Activated CD4-positive, alpha-beta memory T cell treated with anti-CD3 and anti-CD28 coated beads for 36 hours (primary cell): Measurements from ENCODE around the gene MRGPRD. TPM values are rescaled to one million over a fixed set of nuclear protein-coding genes. Genes with fewer than 3 reads are reported as not detected.
A peak's percentile ranks its signal among the peaks of the same experiment; 100 is the strongest.
"Not testable (repeated sequence)": the region's sequence is repeated elsewhere in the genome, so short reads cannot be mapped to it uniquely, and the experiment has no call there.

Source experiments
- CTCF ChIA-PET: fragments of 350-600 bp; sonication (Branson Sonifier 250); formaldehyde crosslinking; loops from one replicate; lab custom pipeline; 2021; ENCODE audit warnings: antibody characterized with exemption, inconsistent platforms; lab: Charles Lee
- POLR2A ChIA-PET: fragments of 350-600 bp; sonication (Branson Sonifier 250); formaldehyde crosslinking; loops from one replicate; lab custom pipeline; 2021; ENCODE audit warnings: antibody characterized with exemption; lab: Charles Lee
- DNase-seq: peaks from one replicate; pipeline ENCODE4 v3.0.0-alpha.2; 2020
- H3K27ac Mint-ChIP-seq: one replicate; pipeline ENCODE4 v1.8.0; 2021; ENCODE audit warnings: mixed read lengths
- H3K27me3 Mint-ChIP-seq: one replicate; pipeline ENCODE4 v1.8.0; 2021; ENCODE audit warnings: mixed read lengths
- H3K36me3 Mint-ChIP-seq: one replicate; pipeline ENCODE4 v1.8.0; 2021; ENCODE audit warnings: mixed read lengths
- H3K4me1 Mint-ChIP-seq: one replicate; pipeline ENCODE4 v1.8.0; 2021; ENCODE audit warnings: low read depth, mixed read lengths
- H3K4me3 Mint-ChIP-seq: one replicate; pipeline ENCODE4 v1.8.0; 2021; ENCODE audit warnings: mild to moderate bottlenecking, mixed read lengths
- H3K9me3 Mint-ChIP-seq: one replicate; pipeline ENCODE4 v1.8.0; 2021; ENCODE audit warnings: mixed read lengths
- intact Hi-C: fragments of 100-400 bp; cut with micrococcal nuclease; formaldehyde crosslinking; loops from one replicate; pipeline ENCODE4 v1.15.1; 2023
- total RNA-seq, 2 experiments: library from RNA; stranded (reverse); gene quantifications; one replicate each; pipeline ENCODE4 v1.2.3, GENCODE V29; 2021

The MRGPRD gene
- total RNA-seq, 2 experiments from 2014 or later: not detected

GRCh38 chr11:68979931-68980775 is 633 bp downstream of the MRGPRD start:
- Mint-ChIP-seq H3K4me1 (no peaks in the 10 kb centered on the region), H3K4me3 (no peak overlapping the region), H3K9me3 (peaks cover 8% of the 10 kb centered on the region), H3K27me3 (no peaks in the 10 kb centered on the region), H3K27ac (no peak overlapping the region), H3K36me3 (no peaks in the 10 kb centered on the region)
- intact Hi-C loops: no loop called here
- peak; percentile 6 for DNase-seq
- ChIA-PET POLR2A (no interaction called here), CTCF (no interaction called here)

- Mint-ChIP-seq H3K4me1 (peaks cover 2% of the 10 kb centered on the region), H3K36me3 (no peaks in the 10 kb centered on the region), H3K9me3 (peaks cover 8% of the 10 kb centered on the region), H3K27me3 (no peaks in the 10 kb centered on the region), H3K27ac (no peak overlapping the region), H3K4me3 (no peak overlapping the region)
- POLR2A ChIA-PET: no interaction called here
- DNase-seq: peak; percentile 4
- CTCF ChIA-PET: no interaction called here
- intact Hi-C loops: no loop called here
These were observed 1.7 kb downstream of the MRGPRD start for GRCh38 chr11:68978931-68979594.

- DNase-seq: peak; percentile 7
- ChIA-PET POLR2A (no interaction called here), CTCF (no interaction called here)
- intact Hi-C loops: no loop called here
- Mint-ChIP-seq H3K36me3 (no peaks in the 10 kb centered on the region), H3K4me1 (peaks cover 2% of the 10 kb centered on the region), H3K4me3 (no peak overlapping the region), H3K27ac (no peak overlapping the region), H3K9me3 (peaks cover 8% of the 10 kb centered on the region), H3K27me3 (no peaks in the 10 kb centered on the region)
These were observed 2.2 kb downstream of the MRGPRD start for GRCh38 chr11:68978626-68978930.

- ChIA-PET CTCF (no interaction called here), POLR2A (no interaction called here)
- peak; percentile 0 for DNase-seq
- H3K4me1 Mint-ChIP-seq: peaks cover 2% of the 10 kb centered on the region
- peaks cover 8% of the 10 kb centered on the region for H3K9me3 Mint-ChIP-seq
- intact Hi-C loops: no loop called here
- no peak overlapping the region for H3K27ac Mint-ChIP-seq
- H3K4me3 Mint-ChIP-seq: no peak overlapping the region
- H3K36me3 Mint-ChIP-seq: no peaks in the 10 kb centered on the region
- H3K27me3 Mint-ChIP-seq: no peaks in the 10 kb centered on the region
These were observed 2.8 kb downstream of the MRGPRD start for GRCh38 chr11:68977781-68978625.

GRCh38 chr11:68976563-68976962 is 4.2 kb downstream of the MRGPRD start:
- ChIA-PET CTCF (no interaction called here), POLR2A (no interaction called here)
- H3K36me3 Mint-ChIP-seq: no peaks in the 10 kb centered on the region
- no peak overlapping the region for H3K4me3 Mint-ChIP-seq
- peaks cover 2% of the 10 kb centered on the region for H3K4me1 Mint-ChIP-seq
- intact Hi-C loops: no loop called here
- no peaks in the 10 kb centered on the region for H3K27me3 Mint-ChIP-seq
- DNase-seq: peak; percentile 2
- H3K27ac Mint-ChIP-seq: no peak overlapping the region
- no peaks in the 10 kb centered on the region for H3K9me3 Mint-ChIP-seq

- no peak for DNase-seq
- Mint-ChIP-seq H3K27me3 (no peaks in the 10 kb centered on the region), H3K27ac (no peak overlapping the region), H3K4me1 (peaks cover 2% of the 10 kb centered on the region), H3K4me3 (no peak overlapping the region), H3K36me3 (no peaks in the 10 kb centered on the region), H3K9me3 (no peaks in the 10 kb centered on the region)
- intact Hi-C loops: no loop called here
- ChIA-PET CTCF (no interaction called here), POLR2A (no interaction called here)
These were observed 4.7 kb downstream of the MRGPRD start for GRCh38 chr11:68976095-68976494.

- peaks cover 2% of the 10 kb centered on the region for H3K4me1 Mint-ChIP-seq
- intact Hi-C loops: no loop called here
- H3K27me3 Mint-ChIP-seq: no peaks in the 10 kb centered on the region
- H3K36me3 Mint-ChIP-seq: no peaks in the 10 kb centered on the region
- peak; percentile 35 for DNase-seq
- no peak overlapping the region for H3K4me3 Mint-ChIP-seq
- no peaks in the 10 kb centered on the region for H3K9me3 Mint-ChIP-seq
- ChIA-PET POLR2A (no interaction called here), CTCF (no interaction called here)
- H3K27ac Mint-ChIP-seq: no peak overlapping the region
These were observed 6.2 kb downstream of the MRGPRD start for GRCh38 chr11:68974421-68975194.

- CTCF ChIA-PET, H3K27me3 Mint-ChIP-seq, H3K36me3 Mint-ChIP-seq, H3K4me1 Mint-ChIP-seq, H3K4me3 Mint-ChIP-seq, POLR2A ChIA-PET, intact Hi-C loops, H3K9me3 Mint-ChIP-seq, H3K27ac Mint-ChIP-seq, DNase-seq: not testable (repeated sequence)
These were observed 7.1 kb downstream of the MRGPRD start for GRCh38 chr11:68973706-68974105.

GRCh38 chr11:68973219-68973618 is 7.6 kb downstream of the MRGPRD start:
- no peak overlapping the region for H3K4me3 Mint-ChIP-seq
- ChIA-PET CTCF (no interaction called here), POLR2A (no interaction called here)
- intact Hi-C loops: no loop called here
- H3K27me3 Mint-ChIP-seq: no peaks in the 10 kb centered on the region
- no peak overlapping the region for H3K27ac Mint-ChIP-seq
- no peak for DNase-seq
- H3K4me1 Mint-ChIP-seq: peaks cover 2% of the 10 kb centered on the region
- no peaks in the 10 kb centered on the region for H3K9me3 Mint-ChIP-seq
- H3K36me3 Mint-ChIP-seq: no peaks in the 10 kb centered on the region

- ChIA-PET CTCF (no interaction called here), POLR2A (no interaction called here)
- Mint-ChIP-seq H3K4me3 (no peak overlapping the region), H3K36me3 (no peaks in the 10 kb centered on the region), H3K27me3 (no peaks in the 10 kb centered on the region), H3K4me1 (peaks cover 9% of the 10 kb centered on the region), H3K27ac (no peak overlapping the region), H3K9me3 (no peaks in the 10 kb centered on the region)
- DNase-seq: peak; percentile 4
- intact Hi-C loops: no loop called here
These were observed 9.7 kb downstream of the MRGPRD start for GRCh38 chr11:68970921-68971636.

- H3K4me3 Mint-ChIP-seq: no peak overlapping the region
- DNase-seq: no peak
- H3K27ac Mint-ChIP-seq: no peak overlapping the region
- H3K9me3 Mint-ChIP-seq: peaks cover 6% of the 10 kb centered on the region
- peaks cover 2% of the 10 kb centered on the region for H3K36me3 Mint-ChIP-seq
- POLR2A ChIA-PET: no interaction called here
- H3K4me1 Mint-ChIP-seq: peaks cover 21% of the 10 kb centered on the region
- no peaks in the 10 kb centered on the region for H3K27me3 Mint-ChIP-seq
- intact Hi-C loops: loop anchor here (10.0 kb wide), 1 partner anchor 115 kb away; no protein-coding TSS in a partner anchor
- CTCF ChIA-PET: no interaction called here
These were observed 11.4 kb downstream of the MRGPRD start for GRCh38 chr11:68969386-68969785.
